ENCODE results near the gene OR5H2. TPM values are rescaled to one million over a fixed set of nuclear protein-coding genes. Genes with fewer than 3 reads are reported as not detected.

The OR5H2 gene
- total RNA-seq, 1 donor from 2014 or later: not detected

DNA sequence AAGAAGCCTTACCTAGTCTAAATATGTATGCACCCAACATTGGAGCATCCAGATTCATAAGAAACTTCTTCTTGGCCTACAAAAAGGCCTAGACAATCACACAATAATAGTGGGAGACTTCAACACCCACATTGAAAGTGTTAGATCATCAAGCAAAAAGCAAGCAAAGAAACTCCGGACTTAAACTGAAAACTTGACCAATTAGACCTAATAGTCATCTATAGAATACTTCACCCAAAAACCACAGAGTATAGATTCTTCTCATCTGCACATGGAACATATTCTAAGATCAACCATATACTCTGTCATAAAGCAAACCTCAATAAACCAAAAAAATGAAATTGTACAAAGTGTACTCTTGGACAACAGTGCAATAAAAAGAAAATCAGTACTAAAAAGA, 49.0 kb downstream of the OR5H2 start:
- DNase-seq: no peak

Other genes with a start within 250 kb of the OR5H2 start
- not detected for gene GABRR3, start 247.2 kb upstream of the OR5H2 start, total RNA-seq
- not detected for gene OR5AC2, start 195.3 kb upstream of the OR5H2 start, total RNA-seq
- not detected for gene OR5H1, start 151.8 kb upstream of the OR5H2 start, total RNA-seq
- not detected for gene OR5H14, start 135.0 kb upstream of the OR5H2 start, total RNA-seq
- gene OR5H15, start 115.8 kb upstream of the OR5H2 start, total RNA-seq: not detected
- gene OR5H6, start 18.3 kb upstream of the OR5H2 start, total RNA-seq: not detected
- gene OR5K4, start 71.3 kb downstream of the OR5H2 start, total RNA-seq: not detected
- gene OR5K3, start 108.2 kb downstream of the OR5H2 start, total RNA-seq: not detected
- gene OR5K1, start 180.7 kb downstream of the OR5H2 start, total RNA-seq: not detected
- not detected for gene OR5K2, start 215.2 kb downstream of the OR5H2 start, total RNA-seq
- gene CLDND1, start 240.4 kb downstream of the OR5H2 start, total RNA-seq: 141 TPM
- gene GPR15, start 249.5 kb downstream of the OR5H2 start, total RNA-seq: not detected

Data from occipital lobe (tissue), 2 donors.